Neural cell (in vitro differentiated cells): ENCODE results near the gene CCDC88C.

ENCODE experiments used
- CTCF ChIP-seq: fragments of 450-650 bp; IDR thresholded peaks from 2 replicates; pipeline ENCODE4 v1.5.1; 2014; ENCODE audit warnings: antibody characterized with exemption, mild to moderate bottlenecking, moderate library complexity; ENCODE audit not compliant: poor library complexity, severe bottlenecking
- POLR2AphosphoS5 ChIP-seq: IDR thresholded peaks from 2 replicates; pipeline ENCODE4 v1.6.1; 2012

GRCh38 chr14:91298576-91298975 is 119.0 kb downstream of the CCDC88C start:
- TF ChIP-seq POLR2AphosphoS5 (no peak), CTCF (no peak)
